Measurements from ENCODE around the gene UNC13D.
"Not testable (repeated sequence)": the region's sequence is repeated elsewhere in the genome, so short reads cannot be mapped to it uniquely, and the experiment has no call there.

Gene UNC13D

GRCh38 chr17:75874323-75875181, 30.3 kb upstream of the UNC13D start:
- DNase-seq (ENCODE audit: low read depth in 2 of 2): no peak

GRCh38 chr17:75873587-75874322, 29.6 kb upstream of the UNC13D start:
- DNase-seq (ENCODE audit: low read depth in 2 of 2): no peak

- DNase-seq (ENCODE audit: low read depth in 2 of 2): no peak
Measured at GRCh38 chr17:75872434-75873351, 28.5 kb upstream of the UNC13D start.

- DNase-seq (ENCODE audit: low read depth in 2 of 2): not testable (repeated sequence)
Measured at GRCh38 chr17:75870228-75870627, 26.0 kb upstream of the UNC13D start.

- no peak for DNase-seq (ENCODE audit: low read depth in 2 of 2)
Measured at GRCh38 chr17:75869282-75870141, 25.3 kb upstream of the UNC13D start.

GRCh38 chr17:75868730-75869281, 24.6 kb upstream of the UNC13D start:
- not testable (repeated sequence) for DNase-seq (ENCODE audit: low read depth in 2 of 2)

GRCh38 chr17:75865404-75866188, 21.4 kb upstream of the UNC13D start:
- DNase-seq (ENCODE audit: low read depth in 2 of 2): not testable (repeated sequence)

GRCh38 chr17:75864887-75865286, 20.7 kb upstream of the UNC13D start:
- DNase-seq (ENCODE audit: low read depth in 2 of 2): not testable (repeated sequence)

GRCh38 chr17:75864448-75864871, 20.3 kb upstream of the UNC13D start:
- DNase-seq (ENCODE audit: low read depth in 2 of 2): no peak

- no peak for DNase-seq (ENCODE audit: low read depth in 2 of 2)
Measured at GRCh38 chr17:75861927-75862317, 17.7 kb upstream of the UNC13D start.

GRCh38 chr17:75859358-75859757, 15.2 kb upstream of the UNC13D start:
- DNase-seq (ENCODE audit: low read depth in 2 of 2): not testable (repeated sequence)

GRCh38 chr17:75856062-75856756, 12.0 kb upstream of the UNC13D start:
- DNase-seq (ENCODE audit: low read depth in 2 of 2): no peak

- DNase-seq (ENCODE audit: low read depth in 2 of 2): peak; percentile 92 to 95
Measured at GRCh38 chr17:75855310-75856061, 11.3 kb upstream of the UNC13D start, which contains the start of gene WBP2. TSS of gene WBP2 (minus strand) at chr17:75855335. CDS start at chr17:75855297, 38 bp downstream.

- no peak for DNase-seq (ENCODE audit: low read depth in 2 of 2)
Measured at GRCh38 chr17:75854881-75855309, 10.7 kb upstream of the UNC13D start.

GRCh38 chr17:75854101-75854748, 10.0 kb upstream of the UNC13D start:
- no peak for DNase-seq (ENCODE audit: low read depth in 2 of 2)

- DNase-seq (ENCODE audit: low read depth in 2 of 2): no peak
Measured at GRCh38 chr17:75853433-75853832, 9.2 kb upstream of the UNC13D start.

- not testable (repeated sequence) for DNase-seq (ENCODE audit: low read depth in 2 of 2)
Measured at GRCh38 chr17:75851693-75851991, 7.4 kb upstream of the UNC13D start.

Measured in stimulated activated CD4-positive, alpha-beta T cell treated with anti-CD3 and anti-CD28 coated beads, Interleukin-12 subunit alpha, Interleukin-12 subunit beta, amount 100 ng/mL, for 24 hours (primary cell).